ENCODE data around the gene MYO3B.
"Not testable (repeated sequence)": the region's sequence is repeated elsewhere in the genome, so short reads cannot be mapped to it uniquely, and the experiment has no call there.

MYO3B gene

DNA sequence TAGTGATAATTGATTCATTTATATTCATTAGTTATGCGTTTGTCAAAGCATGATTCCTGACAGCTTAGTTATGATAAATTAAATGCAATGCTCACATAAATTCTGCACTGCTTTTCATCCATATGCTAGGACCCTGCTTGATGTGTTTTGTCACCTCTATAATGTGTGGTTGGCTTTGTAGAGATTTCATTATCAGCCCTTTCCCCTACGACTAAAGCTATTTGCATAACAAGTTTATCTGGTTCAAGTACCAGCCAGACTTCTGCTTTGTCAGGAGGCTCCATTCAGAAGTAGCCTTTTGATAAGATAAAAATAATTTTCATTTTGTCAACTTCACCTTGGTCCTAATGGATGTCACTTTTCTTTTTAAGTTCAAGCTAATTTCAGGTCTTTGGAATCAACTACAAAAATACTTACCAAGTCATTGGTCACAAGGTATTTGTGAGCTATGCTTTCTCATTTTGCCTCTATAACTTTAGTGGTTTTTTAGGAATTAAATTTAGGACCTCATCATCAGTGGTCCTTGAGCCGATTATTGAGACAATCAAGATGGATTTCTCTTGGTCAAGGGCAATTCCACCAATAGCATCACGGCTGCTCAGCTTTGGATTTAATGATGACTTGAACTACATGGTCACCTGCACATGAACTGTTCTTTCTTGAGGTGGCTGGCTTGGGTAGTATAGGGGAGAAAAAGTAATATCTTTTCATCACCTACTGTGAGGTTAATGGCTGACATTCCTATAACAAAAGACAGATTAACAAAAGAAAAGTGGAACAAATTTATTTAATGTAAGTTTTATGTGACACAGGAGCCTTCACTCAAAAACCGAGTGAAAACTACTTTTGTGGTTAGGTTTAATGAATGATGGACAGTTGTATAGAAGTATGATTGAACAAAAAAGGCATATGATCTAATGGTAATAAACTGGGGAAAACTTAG is 162.1 kb downstream of the MYO3B start:
- DNase-seq (ENCODE audit: low read depth in 2 of 2) = no peak

DNA sequence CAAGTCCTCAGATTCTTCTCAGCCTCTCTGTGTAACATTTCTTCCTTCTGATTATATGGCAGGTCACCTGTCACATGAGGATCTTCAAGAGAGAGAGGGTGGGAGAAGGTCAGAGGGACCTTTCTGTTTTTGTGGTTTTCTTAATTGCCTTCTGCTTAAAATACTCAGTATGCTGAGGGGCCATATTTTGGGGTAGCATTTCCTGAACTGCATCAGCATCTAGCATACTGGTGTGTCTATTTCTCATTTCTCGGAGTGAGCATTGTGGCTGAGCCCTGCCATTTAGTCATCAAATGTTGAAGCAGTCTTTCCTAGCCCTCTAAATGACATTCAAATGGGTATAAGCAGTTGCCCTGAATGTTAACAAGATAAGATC is 162.7 kb downstream of the MYO3B start:
- DNase-seq (ENCODE audit: low read depth in 2 of 2) = no peak

DNA sequence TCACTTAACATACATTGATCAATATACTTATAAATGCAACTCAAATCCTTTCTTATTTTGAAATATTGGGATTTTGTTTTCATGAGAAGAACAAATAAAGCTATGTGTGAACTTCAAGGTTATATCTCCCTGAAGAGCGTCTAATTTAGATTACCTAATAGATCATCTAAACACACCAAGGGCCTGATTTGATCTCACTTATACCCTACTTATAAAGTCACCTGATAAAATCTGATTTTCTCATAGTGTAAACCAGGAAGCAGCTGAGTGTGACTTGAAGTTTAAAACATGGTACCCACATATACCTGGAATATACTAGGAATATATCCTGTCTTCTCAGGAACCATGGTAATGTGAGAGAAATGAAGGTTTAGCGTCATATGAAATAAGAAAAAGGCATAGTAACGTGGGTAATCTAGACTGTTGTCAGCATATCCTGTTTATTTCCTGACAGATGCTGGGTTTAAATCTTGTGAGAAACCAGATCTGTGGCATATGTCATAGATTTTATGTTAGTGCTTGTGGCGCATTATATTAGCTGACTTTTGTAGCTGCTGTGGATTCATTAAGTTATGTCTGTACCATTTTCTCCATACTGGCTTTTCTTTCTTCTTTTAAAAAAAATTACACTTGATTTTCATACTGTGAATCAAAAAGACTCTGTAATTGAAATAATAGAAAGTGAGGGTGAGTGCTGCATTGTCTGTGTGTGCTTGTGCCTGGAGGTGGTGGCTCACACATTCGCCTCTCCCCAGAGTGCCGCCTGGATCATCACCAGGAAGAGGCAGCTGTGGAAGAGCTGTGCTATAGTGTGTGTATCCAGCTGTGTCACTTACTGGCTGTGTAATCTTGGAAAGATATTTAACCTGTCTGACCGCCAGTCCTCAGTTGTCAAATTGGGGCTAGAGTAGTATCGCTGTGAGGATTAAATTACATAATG is 164.0 kb downstream of the MYO3B start:
- DNase-seq (ENCODE audit: low read depth in 2 of 2) = no peak

DNA sequence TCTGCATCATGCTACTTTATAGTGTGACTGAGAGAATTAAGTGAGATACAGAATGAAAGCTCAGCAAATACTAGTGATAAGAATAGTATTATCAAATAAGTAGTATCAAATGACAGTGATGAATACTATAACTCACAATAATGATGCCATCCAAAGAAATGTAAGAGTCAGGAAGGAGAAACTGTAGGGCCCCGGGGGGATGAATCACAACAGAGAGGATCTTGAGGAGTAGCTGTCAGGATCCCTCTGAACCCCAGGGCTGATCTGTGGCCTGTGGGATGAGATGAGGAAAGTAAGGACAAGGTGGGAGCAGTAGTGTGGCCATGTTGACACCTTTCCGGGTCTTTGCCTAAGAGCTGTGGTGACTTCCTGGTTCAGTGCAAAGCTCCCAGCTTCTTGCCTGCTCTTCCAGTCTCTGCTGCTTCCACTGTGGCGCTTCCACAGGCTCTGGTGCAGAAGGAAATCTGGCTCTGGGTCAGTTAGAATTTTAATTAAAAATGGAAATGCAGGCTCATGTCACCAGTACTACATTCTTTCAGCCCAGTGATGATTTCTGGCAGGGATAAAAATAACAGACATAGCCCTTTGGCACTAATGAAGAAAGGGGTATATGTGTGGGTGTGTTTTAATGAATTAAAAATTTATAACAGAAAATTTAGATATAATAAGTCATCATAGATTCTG is 166.9 kb downstream of the MYO3B start:
- no peak for DNase-seq (ENCODE audit: low read depth in 2 of 2)

DNA sequence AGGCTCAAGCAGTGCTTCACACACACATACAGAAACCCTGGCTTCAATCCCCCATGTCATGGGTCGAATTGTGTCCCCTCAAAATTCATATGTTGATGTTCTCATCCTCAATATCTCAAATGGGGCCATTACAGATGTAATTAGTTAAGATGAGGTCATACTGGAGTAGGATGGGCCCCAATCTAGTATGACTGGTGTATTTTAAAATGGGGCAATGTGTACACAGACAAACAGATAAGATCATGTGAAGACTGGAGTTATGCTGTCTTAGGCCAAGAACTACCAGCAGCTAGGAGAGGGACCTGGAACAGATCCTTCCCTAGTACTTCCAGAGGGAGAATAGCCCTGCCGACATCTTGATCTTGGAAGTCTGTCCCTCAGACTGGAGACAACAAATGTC is 167.7 kb downstream of the MYO3B start:
- DNase-seq (ENCODE audit: low read depth in 2 of 2) = no peak

DNA sequence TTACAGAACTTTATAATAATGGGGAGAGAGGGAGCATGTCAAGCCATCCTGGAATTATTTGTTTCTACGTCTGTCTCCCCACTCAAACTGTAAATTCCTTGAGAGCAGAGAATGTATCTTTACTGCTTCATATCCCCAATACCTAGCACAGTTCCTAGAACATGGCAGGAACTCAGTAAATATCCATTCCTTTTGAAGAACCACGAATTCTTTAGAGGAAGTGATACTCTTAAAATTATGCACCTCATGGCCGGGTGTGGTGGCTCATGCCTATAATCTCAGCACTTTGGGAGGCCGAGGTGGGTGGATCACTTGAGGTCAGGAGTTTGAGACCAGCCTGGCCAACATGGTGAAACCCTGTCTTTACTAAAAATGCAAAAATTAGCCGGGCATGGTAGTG is 171.3 kb downstream of the MYO3B start:
- not testable (repeated sequence) for DNase-seq (ENCODE audit: low read depth in 2 of 2)

DNA sequence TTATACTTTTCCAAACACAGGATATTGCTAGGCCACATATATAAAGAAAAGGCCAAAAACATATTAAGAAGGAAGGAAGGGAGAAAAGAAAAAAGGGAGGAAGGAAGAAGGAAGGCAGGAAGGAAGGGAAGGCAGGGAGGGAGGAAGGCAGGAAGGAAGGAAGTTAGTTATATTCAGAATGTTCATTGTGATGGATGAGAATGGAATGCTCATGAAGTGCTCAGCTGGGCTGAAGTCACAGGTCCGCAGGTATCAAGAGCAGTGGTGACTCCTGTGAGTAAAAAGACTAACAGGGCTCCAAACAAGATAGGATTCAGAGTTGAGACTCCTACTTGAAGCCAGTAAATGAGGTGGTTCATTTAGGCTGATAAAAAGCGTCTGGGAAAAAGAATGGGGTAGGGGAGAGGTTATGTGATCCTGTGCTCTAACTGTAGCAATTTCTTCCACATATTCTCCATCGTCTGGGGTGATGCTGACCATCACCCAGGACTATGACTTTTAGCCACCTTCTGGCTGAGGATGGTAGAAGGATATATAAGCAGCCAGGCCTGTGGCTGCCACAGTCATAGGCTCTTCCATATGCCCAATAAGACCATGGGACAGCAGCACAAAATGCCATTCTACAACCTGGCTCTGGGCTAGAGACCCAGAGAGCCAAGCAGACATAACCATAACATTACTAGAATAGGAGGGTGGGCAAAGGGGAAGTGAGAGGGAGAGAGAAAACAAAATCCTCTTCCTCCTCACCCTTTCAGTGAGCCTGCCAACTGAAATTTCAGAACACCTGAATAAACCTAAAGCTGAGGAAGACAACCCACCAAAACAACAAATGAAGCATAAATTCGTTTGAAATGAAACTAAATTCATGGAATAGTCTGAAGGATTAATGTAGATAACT is 173.2 kb downstream of the MYO3B start:
- DNase-seq (ENCODE audit: low read depth in 2 of 2) = no peak

DNA sequence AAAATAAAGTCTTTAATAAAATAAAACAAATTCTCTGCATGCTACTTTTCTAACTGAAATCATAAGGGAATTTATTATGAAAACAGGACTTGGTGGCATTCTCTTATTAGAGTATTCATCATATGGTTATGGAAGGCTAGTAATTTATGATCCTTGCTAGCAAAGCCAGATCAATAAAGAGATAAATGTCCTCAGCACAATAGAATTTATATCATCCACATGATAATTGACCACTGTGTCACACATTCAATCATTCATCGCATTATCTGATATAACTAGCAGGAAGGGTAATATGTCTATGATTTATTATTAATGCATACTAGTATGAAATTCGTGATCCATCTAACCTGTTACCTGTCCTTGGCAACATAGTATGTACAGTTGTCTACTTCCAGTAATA is 175.8 kb downstream of the MYO3B start:
- DNase-seq (ENCODE audit: low read depth in 2 of 2) = no peak

DNA sequence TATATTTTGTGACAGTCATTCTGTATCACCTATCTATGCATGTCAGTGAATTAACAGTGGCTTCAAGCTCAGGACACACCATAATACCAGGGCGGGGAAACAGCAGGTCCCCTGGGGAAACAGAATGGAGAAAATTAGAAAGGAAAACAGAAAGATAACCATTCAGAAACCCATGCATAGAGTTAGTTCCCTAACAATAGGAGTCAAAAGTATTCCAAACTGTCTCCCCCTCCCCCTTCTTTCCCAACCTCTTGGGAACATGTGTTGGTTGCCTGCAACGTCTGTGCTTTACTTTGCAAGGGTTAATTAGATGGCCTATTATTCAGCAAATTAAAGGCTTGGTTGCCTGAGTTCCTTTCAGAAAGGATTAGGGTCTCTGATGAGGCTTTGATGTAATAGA is 176.4 kb downstream of the MYO3B start:
- DNase-seq (ENCODE audit: low read depth in 2 of 2) = no peak

DNA sequence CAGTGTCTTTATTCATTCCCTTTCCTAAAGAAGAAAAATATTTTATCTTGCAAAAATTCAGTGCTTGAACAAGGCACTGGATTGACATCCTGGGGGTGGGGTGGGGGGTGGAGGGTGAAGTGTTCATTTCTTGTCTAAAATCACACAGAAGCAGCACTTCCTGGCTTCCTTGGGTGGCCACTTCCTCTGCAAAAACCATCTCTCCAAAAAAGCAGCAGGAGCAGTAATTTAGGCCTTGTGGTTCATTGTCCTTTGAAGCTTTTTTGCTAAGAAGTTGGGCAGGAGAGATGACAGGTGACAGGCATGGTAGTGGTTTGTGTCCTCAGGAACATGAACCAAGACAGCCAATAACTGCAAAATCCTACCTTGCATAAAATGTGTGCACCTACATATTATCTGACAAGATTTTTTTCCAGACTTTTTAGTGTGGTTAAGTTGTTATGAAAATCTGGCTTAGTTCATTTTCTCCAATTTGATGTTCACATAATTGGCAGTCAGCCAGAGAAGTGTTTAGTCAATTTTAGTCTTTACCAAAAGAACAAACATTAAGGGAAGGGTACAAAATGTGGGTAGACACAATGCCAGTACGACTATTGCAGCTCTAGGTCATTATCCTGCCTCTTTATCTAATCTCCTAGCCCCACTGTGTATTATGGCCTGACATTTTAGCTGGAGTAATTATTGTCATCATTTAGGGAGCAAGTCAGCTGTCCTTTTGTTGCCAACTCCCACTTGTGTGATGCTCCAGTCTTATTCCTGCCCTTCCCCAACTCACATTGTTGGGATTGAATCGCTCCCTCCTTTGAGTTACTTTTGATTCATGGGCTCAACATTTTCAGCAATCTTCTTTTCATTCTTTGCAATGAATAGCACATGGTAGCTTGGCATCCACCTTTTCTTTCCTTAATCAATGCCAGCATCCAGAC is 177.2 kb downstream of the MYO3B start:
- no peak for DNase-seq (ENCODE audit: low read depth in 2 of 2)

DNA sequence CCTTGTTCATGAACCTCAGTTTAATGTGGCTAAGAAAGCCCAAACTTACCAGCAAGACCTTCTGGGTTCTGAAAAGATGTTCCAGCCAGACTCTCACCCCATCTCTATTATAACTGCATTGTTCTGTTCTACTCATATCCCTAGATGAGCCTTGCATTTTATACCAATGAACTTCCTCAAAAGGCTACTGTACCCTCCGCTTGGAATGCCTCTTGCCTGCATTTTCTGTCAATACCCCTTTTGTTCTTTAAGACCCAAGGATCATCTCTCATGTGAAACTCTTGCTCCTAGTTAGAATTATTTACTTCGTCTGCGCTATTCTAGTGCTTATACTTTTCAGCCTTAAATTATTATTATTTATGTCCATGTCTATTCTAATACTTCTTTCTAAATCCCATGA is 181.5 kb downstream of the MYO3B start:
- no peak for DNase-seq (ENCODE audit: low read depth in 2 of 2)

DNA sequence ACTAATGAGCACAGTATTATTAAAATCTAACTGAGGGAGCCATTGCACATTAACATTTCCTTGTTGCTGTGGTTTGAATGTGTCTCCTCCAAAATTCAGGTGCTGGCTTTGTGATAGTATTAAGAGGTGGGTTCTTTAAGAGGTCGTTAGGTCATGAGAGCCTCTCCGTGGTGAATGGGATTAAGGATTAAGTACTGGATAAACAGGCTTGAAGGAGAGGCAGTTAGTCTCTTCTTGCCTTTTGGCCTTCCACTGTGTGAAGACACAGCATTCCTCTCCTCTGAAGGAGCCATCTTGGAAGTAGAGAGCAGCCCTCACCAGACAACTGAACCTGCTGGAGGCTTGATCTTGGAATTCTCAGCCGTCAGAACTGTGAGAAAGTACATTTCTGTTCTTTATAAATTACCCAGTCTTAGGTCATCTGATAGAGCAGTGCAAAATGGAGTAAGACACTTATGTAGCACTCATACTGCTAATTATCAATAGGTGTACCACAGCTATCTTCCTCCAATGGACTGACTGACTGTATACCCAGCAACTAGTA is 182.7 kb downstream of the MYO3B start:
- DNase-seq (ENCODE audit: low read depth in 2 of 2) = no peak

DNA sequence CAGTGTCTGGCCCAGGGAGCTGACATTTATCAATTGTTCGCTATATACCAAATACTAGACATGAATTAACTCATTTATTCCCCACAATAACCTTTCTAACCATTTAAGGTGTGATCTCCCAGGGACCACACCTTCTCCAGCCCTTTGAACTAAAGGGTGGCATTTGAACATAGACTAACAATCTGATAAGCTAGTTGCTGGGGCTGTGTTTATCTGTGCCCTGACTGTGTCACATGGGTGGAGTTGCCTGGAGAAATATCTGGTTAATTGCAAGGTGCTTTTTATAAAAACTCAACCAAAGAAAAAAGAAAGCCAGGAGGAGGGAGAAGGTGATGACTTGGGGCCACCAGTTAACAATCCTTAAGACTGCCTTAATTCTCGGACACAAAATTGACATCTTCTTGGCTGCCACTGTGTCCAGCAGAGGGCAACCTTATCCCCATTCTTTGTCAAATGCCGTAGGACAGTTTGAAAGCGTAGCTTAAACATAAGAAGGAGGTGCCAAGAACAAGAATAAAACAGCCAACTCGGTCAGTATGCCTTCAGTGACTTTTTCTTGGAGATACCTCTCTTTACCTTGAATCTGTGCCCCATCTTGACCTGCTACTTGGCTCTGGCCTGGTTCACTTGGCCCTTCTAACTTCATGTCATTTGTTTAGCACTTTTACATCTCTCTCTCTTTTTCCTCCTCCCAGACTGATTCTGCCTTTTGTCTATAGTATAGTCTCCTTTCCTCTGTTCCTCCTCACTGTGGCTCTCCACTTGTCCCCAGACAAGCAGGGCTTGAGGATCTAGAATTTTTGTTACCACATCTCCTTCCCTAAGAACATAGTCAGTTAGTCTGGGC is 183.4 kb downstream of the MYO3B start:
- peak; percentile 18 to 27 for DNase-seq (ENCODE audit: low read depth in 2 of 2)

DNA sequence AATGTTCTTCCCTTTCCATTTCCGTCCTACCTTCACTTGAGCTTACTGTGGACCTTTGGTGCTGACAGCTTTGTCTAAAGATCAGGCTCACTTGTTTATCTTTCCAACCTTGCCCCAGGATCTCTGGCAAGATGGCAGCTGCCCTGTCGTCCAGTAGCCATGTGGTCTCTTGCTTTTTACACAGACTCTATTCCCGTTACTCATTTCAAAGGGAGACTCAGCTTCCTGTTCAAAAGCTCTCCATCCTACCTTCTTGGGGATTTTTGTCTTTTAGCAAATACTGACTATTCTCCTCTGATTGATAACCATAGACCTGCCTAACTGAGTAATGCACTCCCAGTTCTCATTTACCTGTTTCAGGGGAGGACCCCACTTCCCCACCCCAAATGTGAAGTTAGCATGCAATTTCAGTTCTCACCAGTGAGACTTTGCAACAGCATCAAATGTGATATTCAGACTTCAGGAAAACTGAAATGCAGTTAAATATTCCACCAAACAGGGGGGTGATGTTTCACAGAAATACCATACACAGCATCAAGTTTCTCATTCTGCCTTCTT is 184.4 kb downstream of the MYO3B start:
- DNase-seq (ENCODE audit: low read depth in 2 of 2) = no peak

DNA sequence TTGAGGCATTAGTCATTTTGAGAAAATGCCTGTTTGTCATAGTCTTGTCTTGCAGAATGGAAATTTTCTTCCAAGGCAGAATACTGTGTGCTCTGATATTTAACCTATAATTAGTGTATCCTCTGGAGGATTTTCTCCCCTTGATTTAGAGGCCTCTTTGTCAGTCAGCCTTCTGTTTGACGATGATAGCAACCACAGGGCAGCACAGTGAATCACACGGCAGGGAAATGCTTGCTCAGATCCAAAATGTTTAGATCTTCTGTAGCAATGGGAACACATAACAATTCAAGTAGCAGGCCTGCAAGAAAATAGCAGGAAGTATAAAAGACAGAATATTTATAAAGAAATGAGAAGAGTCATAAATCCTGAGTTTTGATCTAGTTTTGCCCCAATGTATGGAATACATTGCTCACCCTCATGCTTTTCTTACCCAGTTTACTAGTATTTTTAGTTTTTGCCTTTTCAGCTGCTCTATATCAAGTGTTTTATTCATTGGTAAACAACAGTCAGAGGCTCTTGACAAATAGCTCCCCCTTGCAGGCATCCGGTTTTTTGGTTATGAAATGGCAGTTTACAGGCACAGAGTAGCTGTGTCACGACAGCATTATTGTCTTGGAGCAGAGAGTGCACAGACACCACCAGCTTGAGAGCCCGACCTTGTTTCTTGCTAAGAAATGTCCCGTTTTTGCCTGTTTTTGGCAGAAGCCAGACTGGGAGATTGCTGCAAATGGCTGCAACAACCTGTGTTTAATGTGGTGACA is 185.1 kb downstream of the MYO3B start:
- DNase-seq (ENCODE audit: low read depth in 2 of 2) = peak; percentile 52

DNA sequence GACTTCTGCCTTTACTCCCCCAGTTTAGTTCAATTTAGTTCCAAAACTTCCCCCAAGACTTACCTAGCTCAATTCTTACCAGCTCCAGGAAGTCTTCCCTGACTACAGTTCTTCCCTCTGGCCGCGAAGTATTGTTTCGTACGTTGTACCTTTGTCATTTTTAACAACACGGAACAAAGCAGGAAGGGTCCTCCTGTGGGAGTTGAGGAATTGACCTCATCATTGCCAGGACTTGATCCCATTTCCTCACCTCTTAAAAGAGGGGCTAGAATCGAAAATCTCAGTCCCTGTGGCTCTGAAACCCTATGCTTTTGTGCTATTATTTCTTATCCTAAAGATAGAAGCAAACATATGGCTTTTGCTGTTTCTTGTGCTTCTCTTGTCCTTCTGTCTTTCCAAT is 187.1 kb downstream of the MYO3B start:
- no peak for DNase-seq (ENCODE audit: low read depth in 2 of 2)

DNA sequence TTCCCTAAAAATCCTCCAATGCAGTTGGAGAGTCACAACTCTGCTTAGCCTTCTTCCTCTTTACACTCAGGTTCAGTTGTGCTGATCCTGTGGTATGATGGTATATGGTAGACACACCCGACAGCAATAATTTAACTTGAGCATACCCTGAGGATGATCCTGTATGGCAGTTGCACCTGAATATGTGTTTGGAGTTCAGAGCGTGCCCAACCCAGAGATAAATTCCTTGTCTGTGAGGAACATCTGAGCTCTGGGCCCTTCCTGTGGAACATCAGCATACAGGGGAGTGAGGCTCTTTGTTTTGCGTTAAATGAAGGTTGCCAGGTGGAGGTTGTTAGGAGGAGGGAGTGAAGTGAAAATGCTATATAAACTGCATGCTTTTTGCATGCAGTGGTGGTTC is 187.7 kb downstream of the MYO3B start:
- DNase-seq (ENCODE audit: low read depth in 2 of 2) = no peak

DNA sequence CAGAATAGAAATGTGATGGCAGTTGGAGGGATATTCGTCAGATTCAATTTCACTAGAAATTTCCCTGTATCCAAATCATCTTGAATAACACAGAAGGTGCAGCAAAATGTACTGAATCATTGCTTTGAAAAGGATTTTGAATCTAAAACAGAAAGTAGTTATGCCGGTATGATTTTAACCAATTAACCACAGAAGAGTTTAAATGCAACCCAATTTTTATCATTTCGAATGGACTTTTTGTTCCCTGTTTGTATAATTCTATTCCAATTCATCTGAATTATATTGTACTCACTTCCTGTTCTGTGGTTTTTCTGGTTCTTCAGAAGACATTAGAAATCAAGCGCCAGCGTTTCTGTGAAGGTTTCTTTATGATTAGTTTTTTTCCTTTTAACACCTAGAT is 190.4 kb downstream of the MYO3B start:
- no peak for DNase-seq (ENCODE audit: low read depth in 2 of 2)

All from fibroblast of skin of left quadriceps (primary cell).